Measurements from ENCODE around the gene CNTNAP2.

The CNTNAP2 gene

DNA sequence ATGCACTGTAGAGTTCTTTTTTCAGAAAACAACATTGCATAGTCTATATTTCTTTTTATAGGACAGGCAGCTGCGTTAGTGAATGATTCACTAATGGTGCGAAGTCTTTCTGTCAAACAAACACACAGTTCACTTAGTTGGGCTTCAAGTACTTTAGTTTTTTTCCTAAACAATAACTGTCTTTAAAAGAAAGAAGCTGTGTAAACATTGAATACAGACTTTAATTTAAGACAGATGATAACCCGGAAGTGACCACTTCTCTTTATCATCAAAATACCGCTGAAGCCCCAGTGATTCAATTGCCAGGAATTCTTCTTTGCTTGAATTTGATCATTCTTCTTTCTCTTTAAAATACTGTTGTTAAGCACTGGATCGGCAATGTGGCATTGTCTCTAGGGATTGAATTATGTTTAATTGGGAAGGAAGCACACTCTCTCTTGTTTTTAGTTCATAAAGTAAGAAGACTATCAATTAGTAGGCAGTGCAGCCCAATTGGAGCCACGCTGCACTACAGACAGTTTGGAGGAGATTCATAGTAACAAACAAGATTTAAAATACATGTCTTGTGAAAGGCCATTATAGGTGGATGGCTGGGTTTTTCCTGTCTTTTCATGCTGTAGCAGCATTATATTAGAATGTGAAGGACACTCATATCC lies 30.4 kb downstream of the CNTNAP2 start:
- Histone ChIP-seq H3K27me3 (replicated peaks in 2 of 5; ENCODE audit: control insufficient read depth in 4 of 5, insufficient read depth in 5 of 5, low read length in 4 of 5) (no peaks in the 10 kb centered on the region), H3K9me3 (ENCODE audit: control extremely low read depth in 1 of 5, control insufficient read depth in 4 of 5, insufficient read depth in 2 of 5, low read depth in 1 of 5, low read length in 4 of 5) (no peaks in the 10 kb centered on the region), H3K36me3 (ENCODE audit: control insufficient read depth in 4 of 4, insufficient read depth in 4 of 4, low read length in 3 of 4) (no peaks in the 10 kb centered on the region), H3K27ac (ENCODE audit: insufficient read depth in 1 of 2, low read depth in 1 of 2, low read length in 2 of 2, poor library complexity in 1 of 2, severe bottlenecking in 2 of 2) (no peak overlapping the region), H3K4me1 (ENCODE audit: control extremely low read depth in 1 of 4, control insufficient read depth in 4 of 4, insufficient read depth in 4 of 4, low read length in 3 of 4) (no peaks in the 10 kb centered on the region), H3K4me3 (ENCODE audit: control insufficient read depth in 1 of 7, extremely low read depth in 1 of 7, insufficient read depth in 4 of 7, low read depth in 2 of 7, low read length in 6 of 7) (no peak overlapping the region)
- DNase-seq: no peak
- 80% methylated on average over 1 of the region's 6 CpGs for WGBS (ENCODE audit: insufficient coverage)
- CTCF ChIA-PET: no interaction called here
- POLR2A ChIA-PET: no interaction called here

GRCh38 chr7:146150153-146150552 lies 33.6 kb downstream of the CNTNAP2 start:
- no peak overlapping the region for H3K27ac ChIP-seq (ENCODE audit: insufficient read depth in 1 of 2, low read depth in 1 of 2, low read length in 2 of 2, poor library complexity in 1 of 2, severe bottlenecking in 2 of 2)
- no peak overlapping the region for H3K4me3 ChIP-seq (ENCODE audit: control insufficient read depth in 1 of 7, extremely low read depth in 1 of 7, insufficient read depth in 4 of 7, low read depth in 2 of 7, low read length in 6 of 7)
- H3K4me1 ChIP-seq (ENCODE audit: control extremely low read depth in 1 of 4, control insufficient read depth in 4 of 4, insufficient read depth in 4 of 4, low read length in 3 of 4): no peaks in the 10 kb centered on the region
- H3K9me3 ChIP-seq (ENCODE audit: control extremely low read depth in 1 of 5, control insufficient read depth in 4 of 5, insufficient read depth in 2 of 5, low read depth in 1 of 5, low read length in 4 of 5): no peaks in the 10 kb centered on the region
- ChIA-PET POLR2A (no interaction called here), CTCF (no interaction called here)
- DNase-seq: no peak
- no peaks in the 10 kb centered on the region for H3K27me3 ChIP-seq (replicated peaks in 2 of 5; ENCODE audit: control insufficient read depth in 4 of 5, insufficient read depth in 5 of 5, low read length in 4 of 5)
- no peaks in the 10 kb centered on the region for H3K36me3 ChIP-seq (ENCODE audit: control insufficient read depth in 4 of 4, insufficient read depth in 4 of 4, low read length in 3 of 4)

DNA sequence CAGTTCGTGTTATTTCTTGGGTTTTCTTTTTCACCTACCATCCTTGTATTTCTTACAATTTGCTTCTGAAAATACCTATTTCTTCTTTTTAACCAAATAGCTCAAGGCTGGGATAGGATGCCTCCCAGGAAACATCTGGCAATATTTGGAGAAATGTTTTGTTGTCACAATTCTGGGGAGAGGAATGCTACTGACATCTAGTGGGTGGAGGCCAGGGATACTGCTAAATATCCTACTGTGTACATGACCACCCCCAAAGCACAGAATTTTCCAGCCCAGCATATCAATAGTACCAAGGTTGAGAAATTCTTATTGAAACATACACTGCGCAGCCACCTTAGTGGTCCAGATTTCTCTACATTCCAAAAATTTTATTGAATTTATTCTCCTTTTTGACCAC lies 55.5 kb downstream of the CNTNAP2 start:
- no peak overlapping the region for H3K27ac ChIP-seq (ENCODE audit: insufficient read depth in 1 of 2, low read depth in 1 of 2, low read length in 2 of 2, poor library complexity in 1 of 2, severe bottlenecking in 2 of 2)
- ChIA-PET CTCF (no interaction called here), POLR2A (no interaction called here)
- no peak overlapping the region for H3K4me3 ChIP-seq (ENCODE audit: control insufficient read depth in 1 of 7, extremely low read depth in 1 of 7, insufficient read depth in 4 of 7, low read depth in 2 of 7, low read length in 6 of 7)
- H3K4me1 ChIP-seq (ENCODE audit: control extremely low read depth in 1 of 4, control insufficient read depth in 4 of 4, insufficient read depth in 4 of 4, low read length in 3 of 4): no peaks in the 10 kb centered on the region
- no peaks in the 10 kb centered on the region for H3K27me3 ChIP-seq (replicated peaks in 2 of 5; ENCODE audit: control insufficient read depth in 4 of 5, insufficient read depth in 5 of 5, low read length in 4 of 5)
- no peaks in the 10 kb centered on the region for H3K9me3 ChIP-seq (ENCODE audit: control extremely low read depth in 1 of 5, control insufficient read depth in 4 of 5, insufficient read depth in 2 of 5, low read depth in 1 of 5, low read length in 4 of 5)
- WGBS (ENCODE audit: insufficient coverage): no CpG with 5 or more reads among the region's 2 CpGs
- H3K36me3 ChIP-seq (ENCODE audit: control insufficient read depth in 4 of 4, insufficient read depth in 4 of 4, low read length in 3 of 4): no peaks in the 10 kb centered on the region
- DNase-seq: no peak

GRCh38 chr7:146175716-146176115 lies 59.1 kb downstream of the CNTNAP2 start:
- Histone ChIP-seq H3K4me3 (ENCODE audit: control insufficient read depth in 1 of 7, extremely low read depth in 1 of 7, insufficient read depth in 4 of 7, low read depth in 2 of 7, low read length in 6 of 7) (no peak overlapping the region), H3K9me3 (ENCODE audit: control extremely low read depth in 1 of 5, control insufficient read depth in 4 of 5, insufficient read depth in 2 of 5, low read depth in 1 of 5, low read length in 4 of 5) (no peaks in the 10 kb centered on the region), H3K27ac (ENCODE audit: insufficient read depth in 1 of 2, low read depth in 1 of 2, low read length in 2 of 2, poor library complexity in 1 of 2, severe bottlenecking in 2 of 2) (no peak overlapping the region), H3K27me3 (replicated peaks in 2 of 5; ENCODE audit: control insufficient read depth in 4 of 5, insufficient read depth in 5 of 5, low read length in 4 of 5) (no peaks in the 10 kb centered on the region), H3K4me1 (ENCODE audit: control extremely low read depth in 1 of 4, control insufficient read depth in 4 of 4, insufficient read depth in 4 of 4, low read length in 3 of 4) (no peaks in the 10 kb centered on the region), H3K36me3 (ENCODE audit: control insufficient read depth in 4 of 4, insufficient read depth in 4 of 4, low read length in 3 of 4) (no peaks in the 10 kb centered on the region)
- CTCF ChIA-PET: no interaction called here
- POLR2A ChIA-PET: interaction anchor here (0.6 kb wide), 1 partner anchor 994 kb away, joined by 3 read pairs; no protein-coding TSS in a partner anchor
- no peak for DNase-seq
- WGBS (ENCODE audit: insufficient coverage): 80% methylated on average over 1 of the region's 2 CpGs

- no peak for DNase-seq
- Histone ChIP-seq H3K4me3 (ENCODE audit: control insufficient read depth in 1 of 7, extremely low read depth in 1 of 7, insufficient read depth in 4 of 7, low read depth in 2 of 7, low read length in 6 of 7) (no peak overlapping the region), H3K9me3 (ENCODE audit: control extremely low read depth in 1 of 5, control insufficient read depth in 4 of 5, insufficient read depth in 2 of 5, low read depth in 1 of 5, low read length in 4 of 5) (no peaks in the 10 kb centered on the region), H3K27ac (ENCODE audit: insufficient read depth in 1 of 2, low read depth in 1 of 2, low read length in 2 of 2, poor library complexity in 1 of 2, severe bottlenecking in 2 of 2) (no peak overlapping the region), H3K4me1 (ENCODE audit: control extremely low read depth in 1 of 4, control insufficient read depth in 4 of 4, insufficient read depth in 4 of 4, low read length in 3 of 4) (no peaks in the 10 kb centered on the region), H3K27me3 (replicated peaks in 2 of 5; ENCODE audit: control insufficient read depth in 4 of 5, insufficient read depth in 5 of 5, low read length in 4 of 5) (no peaks in the 10 kb centered on the region), H3K36me3 (ENCODE audit: control insufficient read depth in 4 of 4, insufficient read depth in 4 of 4, low read length in 3 of 4) (no peaks in the 10 kb centered on the region)
- WGBS (ENCODE audit: insufficient coverage): 50% methylated on average over 1 of the region's 1 CpG
- CTCF ChIA-PET: no interaction called here
- POLR2A ChIA-PET: no interaction called here
Measured at GRCh38 chr7:146176860-146177259, 60.3 kb downstream of the CNTNAP2 start.

DNA sequence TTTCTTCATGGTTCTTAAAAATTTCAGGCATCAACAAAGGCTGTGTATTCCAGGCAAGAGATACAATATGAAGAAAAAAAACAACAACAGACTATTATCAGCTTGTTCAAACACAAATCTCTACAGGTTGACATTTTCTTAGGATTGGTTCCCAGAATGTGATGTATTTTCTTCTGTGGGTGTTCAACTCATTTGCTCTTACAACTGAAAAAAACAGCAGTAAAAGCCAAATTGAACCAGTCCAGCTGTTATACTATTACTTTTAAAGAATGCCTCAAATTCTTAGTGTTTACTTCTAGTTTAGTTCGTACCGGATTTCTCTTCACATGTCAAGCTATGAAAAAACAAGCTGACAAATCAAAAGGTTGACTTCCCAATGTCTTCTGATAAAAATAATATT lies 60.7 kb downstream of the CNTNAP2 start:
- Histone ChIP-seq H3K27me3 (replicated peaks in 2 of 5; ENCODE audit: control insufficient read depth in 4 of 5, insufficient read depth in 5 of 5, low read length in 4 of 5) (no peaks in the 10 kb centered on the region), H3K4me3 (ENCODE audit: control insufficient read depth in 1 of 7, extremely low read depth in 1 of 7, insufficient read depth in 4 of 7, low read depth in 2 of 7, low read length in 6 of 7) (no peak overlapping the region), H3K27ac (ENCODE audit: insufficient read depth in 1 of 2, low read depth in 1 of 2, low read length in 2 of 2, poor library complexity in 1 of 2, severe bottlenecking in 2 of 2) (no peak overlapping the region), H3K4me1 (ENCODE audit: control extremely low read depth in 1 of 4, control insufficient read depth in 4 of 4, insufficient read depth in 4 of 4, low read length in 3 of 4) (no peaks in the 10 kb centered on the region), H3K36me3 (ENCODE audit: control insufficient read depth in 4 of 4, insufficient read depth in 4 of 4, low read length in 3 of 4) (no peaks in the 10 kb centered on the region), H3K9me3 (ENCODE audit: control extremely low read depth in 1 of 5, control insufficient read depth in 4 of 5, insufficient read depth in 2 of 5, low read depth in 1 of 5, low read length in 4 of 5) (no peaks in the 10 kb centered on the region)
- no peak for DNase-seq
- POLR2A ChIA-PET: no interaction called here
- CTCF ChIA-PET: no interaction called here
- no CpG with 5 or more reads among the region's 2 CpGs for WGBS (ENCODE audit: insufficient coverage)

- POLR2A ChIA-PET: no interaction called here
- no peaks in the 10 kb centered on the region for H3K27me3 ChIP-seq (replicated peaks in 2 of 5; ENCODE audit: control insufficient read depth in 4 of 5, insufficient read depth in 5 of 5, low read length in 4 of 5)
- no peak for DNase-seq
- peaks cover 0 to 8% (median 0%) of the 10 kb centered on the region in 5 experiments for H3K9me3 ChIP-seq (ENCODE audit: control extremely low read depth in 1 of 5, control insufficient read depth in 4 of 5, insufficient read depth in 2 of 5, low read depth in 1 of 5, low read length in 4 of 5)
- no peaks in the 10 kb centered on the region for H3K4me1 ChIP-seq (ENCODE audit: control extremely low read depth in 1 of 4, control insufficient read depth in 4 of 4, insufficient read depth in 4 of 4, low read length in 3 of 4)
- WGBS (ENCODE audit: insufficient coverage): no CpG with 5 or more reads among the region's 2 CpGs
- no peak overlapping the region for H3K27ac ChIP-seq (ENCODE audit: insufficient read depth in 1 of 2, low read depth in 1 of 2, low read length in 2 of 2, poor library complexity in 1 of 2, severe bottlenecking in 2 of 2)
- CTCF ChIA-PET: no interaction called here
- no peaks in the 10 kb centered on the region for H3K36me3 ChIP-seq (ENCODE audit: control insufficient read depth in 4 of 4, insufficient read depth in 4 of 4, low read length in 3 of 4)
- no peak overlapping the region for H3K4me3 ChIP-seq (ENCODE audit: control insufficient read depth in 1 of 7, extremely low read depth in 1 of 7, insufficient read depth in 4 of 7, low read depth in 2 of 7, low read length in 6 of 7)
Measured at GRCh38 chr7:146185844-146186243, 69.2 kb downstream of the CNTNAP2 start.

Measured in common myeloid progenitor, CD34-positive (primary cell).